HepG2 (cell line): ENCODE data around the gene THADA. TPM values are rescaled to one million over a fixed set of nuclear protein-coding genes. Genes with fewer than 3 reads are reported as not detected.

Experiments
- AGO2 ChIP-seq: fragments of 200-400 bp; formaldehyde crosslinking; optimal IDR thresholded peaks from 2 replicates; pipeline ENCODE3; 2017; ENCODE audit warnings: mild to moderate bottlenecking, low read depth, low read length, moderate library complexity
- ATF1 ChIP-seq: IDR thresholded peaks from 2 replicates; pipeline ENCODE4 v1.6.1; 2016; ENCODE audit warnings: mild to moderate bottlenecking, control low read depth
- CC2D1A ChIP-seq: sonication (generic); formaldehyde crosslinking; IDR thresholded peaks from 2 replicates; pipeline ENCODE4 v1.8.1; 2023; ENCODE audit warnings: mild to moderate bottlenecking, missing genetic modification reagents
- CHD4 ChIP-seq: fragments of 200-600 bp; sonication (generic); IDR thresholded peaks from 2 replicates; pipeline ENCODE4 v1.7.0; 2017; ENCODE audit warnings: mild to moderate bottlenecking, low read length, borderline replicate concordance
- ETV6 ChIP-seq: sonication (generic); formaldehyde crosslinking; conservative IDR thresholded peaks from 2 replicates; pipeline ENCODE4 v1.4.0; 2020; ENCODE audit warnings: missing genetic modification reagents
- FOXC1 ChIP-seq: sonication (generic); formaldehyde crosslinking; IDR thresholded peaks from 2 replicates; pipeline ENCODE4 v1.8.0; 2022; ENCODE audit warnings: mild to moderate bottlenecking, missing genetic modification reagents, borderline replicate concordance
- MAFK ChIP-seq, 2 experiments: IDR thresholded peaks in 1 of 2; conservative IDR thresholded peaks in 1 of 2; 2 replicates each; pipeline ENCODE4 v1.6.1; 2011; ENCODE audit warnings: improper control_type of control experiment in 2 of 2, low read length in 2 of 2
- NR3C1 ChIP-seq: sonication (generic); formaldehyde crosslinking; IDR thresholded peaks from 2 replicates; pipeline ENCODE4 v1.4.0; 2020; ENCODE audit warnings: missing genetic modification reagents
- RBM39 ChIP-seq: fragments of 200-400 bp; formaldehyde crosslinking; IDR thresholded peaks from one replicate; pipeline ENCODE4 v1.6.1; 2018; ENCODE audit warnings: antibody characterized with exemption, mild to moderate bottlenecking, low read depth, low read length; ENCODE audit not compliant: poor library complexity, severe bottlenecking
- TP53 ChIP-seq: sonication (generic); formaldehyde crosslinking; conservative IDR thresholded peaks from 2 replicates; pipeline ENCODE4 v1.4.0; 2020; ENCODE audit warnings: missing genetic modification reagents
- ZNF138 ChIP-seq: sonication (generic); formaldehyde crosslinking; IDR thresholded peaks from 2 replicates; pipeline ENCODE4 v1.5.0; 2020; ENCODE audit warnings: mild to moderate bottlenecking, low read depth, missing genetic modification reagents
- ZNF225 ChIP-seq: sonication (generic); formaldehyde crosslinking; IDR thresholded peaks from 2 replicates; pipeline ENCODE4 v1.4.0; 2020; ENCODE audit warnings: mild to moderate bottlenecking, missing genetic modification reagents
- ZNF24 ChIP-seq: fragments of 450-650 bp; IDR thresholded peaks from 2 replicates; pipeline ENCODE4 v1.6.1; 2017; ENCODE audit warnings: antibody characterized with exemption, mild to moderate bottlenecking
- ZNF292 ChIP-seq: sonication (generic); formaldehyde crosslinking; IDR thresholded peaks from 2 replicates; pipeline ENCODE4 v1.8.1; 2022; ENCODE audit warnings: mild to moderate bottlenecking, low read depth, missing genetic modification reagents, borderline replicate concordance
- ZNF773 ChIP-seq: sonication (generic); formaldehyde crosslinking; IDR thresholded peaks from 2 replicates; pipeline ENCODE4 v1.4.0; 2020; ENCODE audit warnings: missing genetic modification reagents, borderline replicate concordance
- polyA plus RNA-seq, 8 experiments: library from polyadenylated mRNA; depleted of rRNA in 3 of 8; stranded (reverse) in 7 of 8; unstranded in 1 of 8; fragments of >200 nt; fragmentation: Illumina TruSeq in 4 of 8; extraction: Trizol in 4 of 8; gene quantifications; 2 replicates each; pipeline versions ENCODE4 v1.2.1 to v1.2.3, GENCODE V29; 2011 to 2016; ENCODE audit warnings: low read depth in 4 of 8, missing spikeins in 1 of 8, mixed read lengths in 1 of 8; ENCODE audit not compliant: insufficient read depth in 1 of 8
- total RNA-seq, 5 experiments: library from RNA; depleted of rRNA; stranded (reverse); fragments of >200 nt; fragmentation: Illumina TruSeq; extraction: Trizol; gene quantifications; 2 replicates each; pipeline ENCODE4 v1.2.3, GENCODE V29; 2016; ENCODE audit warnings: low read depth in 1 of 5
- TF ChIP-seq, protein P1 (sequence below): IDR thresholded peaks from 2 replicates; pipeline ENCODE4 v1.6.1; 2012; ENCODE audit warnings: inconsistent platforms
- TF ChIP-seq, protein P2 (sequence below): sonication (generic); formaldehyde crosslinking; IDR thresholded peaks from 2 replicates; pipeline ENCODE4 v1.5.1; 2020; ENCODE audit warnings: missing genetic modification reagents, mild to moderate bottlenecking, borderline replicate concordance
- TF ChIP-seq, protein P3 (sequence below): sonication (generic); formaldehyde crosslinking; IDR thresholded peaks from 2 replicates; pipeline ENCODE4 v1.4.0; 2020; ENCODE audit warnings: mild to moderate bottlenecking, missing genetic modification reagents
- TF ChIP-seq, protein P4 (sequence below): sonication (generic); formaldehyde crosslinking; IDR thresholded peaks from 2 replicates; pipeline ENCODE4 v1.4.0; 2020; ENCODE audit warnings: missing genetic modification reagents, mild to moderate bottlenecking, borderline replicate concordance
- TF ChIP-seq, protein P5 (sequence below): IDR thresholded peaks from 2 replicates; pipeline ENCODE4 v1.6.1; 2016; ENCODE audit warnings: missing compliant biosample characterization, missing genetic modification reagents, borderline replicate concordance

Gene THADA
- total and polyA plus RNA-seq, 2 of the 13 experiments (the other 11 are each of a cell fraction or from before 2014, with no cell fraction given): 12.7 to 21.7 TPM

DNA sequence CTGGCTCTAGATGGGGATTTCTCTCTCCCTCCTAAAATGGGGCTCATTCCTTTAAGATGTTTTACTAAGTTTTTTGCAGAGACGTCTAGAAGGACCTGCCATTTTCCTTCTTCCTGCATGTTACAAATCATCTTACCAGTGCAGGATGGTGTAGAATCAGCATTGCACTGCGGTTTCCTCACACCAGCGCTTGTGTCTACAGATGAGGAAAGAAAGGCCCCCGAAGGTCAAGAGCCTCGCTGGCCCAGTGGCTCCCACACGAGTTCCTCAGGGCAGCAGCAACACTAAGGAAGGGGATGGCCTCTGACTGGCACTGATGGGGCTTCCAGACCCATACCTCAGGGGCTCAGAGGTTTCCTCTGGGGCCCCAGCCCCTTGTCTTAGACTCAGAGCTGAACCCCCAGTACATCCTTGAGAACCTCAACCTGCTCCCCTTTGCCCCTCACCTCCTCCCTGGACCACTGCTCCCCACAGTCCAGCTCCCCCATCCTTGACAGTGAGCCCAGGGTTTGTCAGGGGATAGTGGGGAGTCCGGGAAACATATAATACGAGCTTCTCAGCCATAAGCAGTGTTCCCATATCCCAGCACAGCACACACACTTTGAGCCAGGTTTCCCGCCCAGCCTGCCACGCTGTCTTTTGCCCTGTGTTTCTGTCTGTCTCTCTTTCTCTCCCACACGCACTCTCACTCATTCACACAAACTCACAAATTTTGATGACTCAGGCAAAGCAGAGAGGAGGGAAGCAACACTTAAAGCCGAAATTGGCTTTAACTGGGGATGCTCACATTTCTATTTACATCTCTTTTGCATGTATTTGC is 398.9 kb downstream of the THADA start (continued):
- TF ChIP-seq FOXC1 (CRISPR knock-in tag) (no peak), AGO2 (no peak), ATF1 (no peak), CC2D1A (no peak), MAFK (conservative IDR thresholded peaks at IDR 0.05 in 1 of 2, IDR thresholded peaks at IDR 0.05 in 1 of 2; ENCODE audit: low read length in 2 of 2) (peak; percentile 96), ZNF24 (no peak), CHD4 (0 out of 2 replicates have a peak, but pooled peaks have one; percentile 4), ZNF138 (CRISPR knock-in tag) (0 out of 2 replicates have a peak, but pooled peaks have one; percentile 33), NR3C1 (CRISPR knock-in tag) (no peak), ZNF292 (CRISPR knock-in tag) (peak; percentile 17; the same call in 1 of the 2 replicates), ZNF773 (CRISPR knock-in tag) (no peak), ETV6 (CRISPR knock-in tag) (no peak), ZNF225 (CRISPR knock-in tag) (0 out of 2 replicates have a peak, but pooled peaks have one; percentile 27), TP53 (CRISPR knock-in tag) (no peak), RBM39 (peak; percentile 29)
- TF ChIP-seq, protein P1, sequence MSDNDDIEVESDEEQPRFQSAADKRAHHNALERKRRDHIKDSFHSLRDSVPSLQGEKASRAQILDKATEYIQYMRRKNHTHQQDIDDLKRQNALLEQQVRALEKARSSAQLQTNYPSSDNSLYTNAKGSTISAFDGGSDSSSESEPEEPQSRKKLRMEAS: peak; percentile 66
- TF ChIP-seq, protein P2, sequence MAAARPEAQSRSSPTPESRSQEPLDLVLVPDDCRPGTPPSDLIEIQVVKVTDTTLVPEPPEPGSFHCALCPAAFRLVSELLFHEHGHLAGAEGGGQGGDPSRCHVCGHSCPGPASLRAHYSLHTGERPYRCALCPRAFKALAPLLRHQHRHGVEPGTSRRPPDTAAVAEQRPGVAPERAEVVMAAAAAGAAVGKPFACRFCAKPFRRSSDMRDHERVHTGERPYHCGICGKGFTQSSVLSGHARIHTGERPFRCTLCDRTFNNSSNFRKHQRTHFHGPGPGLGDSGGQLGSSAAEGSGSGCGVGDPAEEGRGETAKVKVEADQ (CRISPR knock-in tag): peak; percentile 51; the same call in 1 of the 2 replicates
- TF ChIP-seq, protein P3, sequence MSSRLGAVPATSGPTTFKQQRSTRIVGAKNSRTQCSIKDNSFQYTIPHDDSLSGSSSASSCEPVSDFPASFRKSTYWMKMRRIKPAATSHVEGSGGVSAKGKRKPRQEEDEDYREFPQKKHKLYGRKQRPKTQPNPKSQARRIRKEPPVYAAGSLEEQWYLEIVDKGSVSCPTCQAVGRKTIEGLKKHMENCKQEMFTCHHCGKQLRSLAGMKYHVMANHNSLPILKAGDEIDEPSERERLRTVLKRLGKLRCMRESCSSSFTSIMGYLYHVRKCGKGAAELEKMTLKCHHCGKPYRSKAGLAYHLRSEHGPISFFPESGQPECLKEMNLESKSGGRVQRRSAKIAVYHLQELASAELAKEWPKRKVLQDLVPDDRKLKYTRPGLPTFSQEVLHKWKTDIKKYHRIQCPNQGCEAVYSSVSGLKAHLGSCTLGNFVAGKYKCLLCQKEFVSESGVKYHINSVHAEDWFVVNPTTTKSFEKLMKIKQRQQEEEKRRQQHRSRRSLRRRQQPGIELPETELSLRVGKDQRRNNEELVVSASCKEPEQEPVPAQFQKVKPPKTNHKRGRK (CRISPR knock-in tag): peak; percentile 75; the same call in 1 of the 2 replicates
- TF ChIP-seq, protein P4, sequence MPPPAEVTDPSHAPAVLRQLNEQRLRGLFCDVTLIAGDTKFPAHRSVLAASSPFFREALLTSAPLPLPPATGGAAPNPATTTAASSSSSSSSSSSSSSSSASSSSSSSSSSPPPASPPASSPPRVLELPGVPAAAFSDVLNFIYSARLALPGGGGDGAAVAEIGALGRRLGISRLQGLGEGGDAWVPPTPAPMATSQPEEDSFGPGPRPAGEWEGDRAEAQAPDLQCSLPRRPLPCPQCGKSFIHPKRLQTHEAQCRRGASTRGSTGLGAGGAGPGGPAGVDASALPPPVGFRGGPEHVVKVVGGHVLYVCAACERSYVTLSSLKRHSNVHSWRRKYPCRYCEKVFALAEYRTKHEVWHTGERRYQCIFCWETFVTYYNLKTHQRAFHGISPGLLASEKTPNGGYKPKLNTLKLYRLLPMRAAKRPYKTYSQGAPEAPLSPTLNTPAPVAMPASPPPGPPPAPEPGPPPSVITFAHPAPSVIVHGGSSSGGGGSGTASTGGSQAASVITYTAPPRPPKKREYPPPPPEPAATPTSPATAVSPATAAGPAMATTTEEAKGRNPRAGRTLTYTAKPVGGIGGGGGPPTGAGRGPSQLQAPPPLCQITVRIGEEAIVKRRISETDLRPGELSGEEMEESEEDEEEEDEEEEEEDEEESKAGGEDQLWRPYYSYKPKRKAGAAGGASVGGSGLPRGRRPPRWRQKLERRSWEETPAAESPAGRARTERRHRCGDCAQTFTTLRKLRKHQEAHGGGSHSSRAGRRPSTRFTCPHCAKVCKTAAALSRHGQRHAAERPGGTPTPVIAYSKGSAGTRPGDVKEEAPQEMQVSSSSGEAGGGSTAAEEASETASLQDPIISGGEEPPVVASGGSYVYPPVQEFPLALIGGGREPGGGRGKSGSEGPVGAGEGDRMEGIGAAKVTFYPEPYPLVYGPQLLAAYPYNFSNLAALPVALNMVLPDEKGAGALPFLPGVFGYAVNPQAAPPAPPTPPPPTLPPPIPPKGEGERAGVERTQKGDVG (CRISPR knock-in tag): 0 out of 2 replicates have a peak, but pooled peaks have one; percentile 29
- TF ChIP-seq, protein P5, sequence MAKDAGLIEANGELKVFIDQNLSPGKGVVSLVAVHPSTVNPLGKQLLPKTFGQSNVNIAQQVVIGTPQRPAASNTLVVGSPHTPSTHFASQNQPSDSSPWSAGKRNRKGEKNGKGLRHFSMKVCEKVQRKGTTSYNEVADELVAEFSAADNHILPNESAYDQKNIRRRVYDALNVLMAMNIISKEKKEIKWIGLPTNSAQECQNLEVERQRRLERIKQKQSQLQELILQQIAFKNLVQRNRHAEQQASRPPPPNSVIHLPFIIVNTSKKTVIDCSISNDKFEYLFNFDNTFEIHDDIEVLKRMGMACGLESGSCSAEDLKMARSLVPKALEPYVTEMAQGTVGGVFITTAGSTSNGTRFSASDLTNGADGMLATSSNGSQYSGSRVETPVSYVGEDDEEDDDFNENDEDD (CRISPR knock-in tag): peak; percentile 34; the same call in 1 of the 2 replicates
